GM12872 (cell line): ENCODE results near the gene MCRS1.

Experiments
- TF ChIP-seq, protein P1 (sequence below): IDR thresholded peaks from 3 replicates; pipeline ENCODE4 v1.5.1; 2011; ENCODE audit warnings: low read depth, mild to moderate bottlenecking, low read length, moderate library complexity; ENCODE audit not compliant: insufficient read depth

Gene MCRS1

DNA sequence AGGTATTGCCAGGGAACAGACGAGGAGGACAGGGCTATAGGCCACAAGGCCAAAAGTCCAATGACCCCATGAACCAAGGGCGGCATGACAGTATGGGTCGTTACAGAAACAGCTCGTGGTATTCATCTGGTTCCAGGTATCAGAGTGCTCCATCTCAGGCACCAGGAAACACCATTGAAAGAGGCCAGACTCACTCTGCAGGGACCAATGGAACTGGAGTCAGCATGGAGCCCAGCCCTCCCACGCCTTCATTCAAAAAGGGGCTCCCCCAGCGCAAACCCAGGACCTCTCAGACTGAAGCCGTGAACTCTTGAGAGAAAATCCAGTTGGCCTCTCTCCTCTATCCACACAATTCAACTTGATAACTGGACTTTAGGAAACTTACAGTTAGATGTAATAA lies 42.0 kb downstream of the MCRS1 start:
- TF ChIP-seq, protein P1, sequence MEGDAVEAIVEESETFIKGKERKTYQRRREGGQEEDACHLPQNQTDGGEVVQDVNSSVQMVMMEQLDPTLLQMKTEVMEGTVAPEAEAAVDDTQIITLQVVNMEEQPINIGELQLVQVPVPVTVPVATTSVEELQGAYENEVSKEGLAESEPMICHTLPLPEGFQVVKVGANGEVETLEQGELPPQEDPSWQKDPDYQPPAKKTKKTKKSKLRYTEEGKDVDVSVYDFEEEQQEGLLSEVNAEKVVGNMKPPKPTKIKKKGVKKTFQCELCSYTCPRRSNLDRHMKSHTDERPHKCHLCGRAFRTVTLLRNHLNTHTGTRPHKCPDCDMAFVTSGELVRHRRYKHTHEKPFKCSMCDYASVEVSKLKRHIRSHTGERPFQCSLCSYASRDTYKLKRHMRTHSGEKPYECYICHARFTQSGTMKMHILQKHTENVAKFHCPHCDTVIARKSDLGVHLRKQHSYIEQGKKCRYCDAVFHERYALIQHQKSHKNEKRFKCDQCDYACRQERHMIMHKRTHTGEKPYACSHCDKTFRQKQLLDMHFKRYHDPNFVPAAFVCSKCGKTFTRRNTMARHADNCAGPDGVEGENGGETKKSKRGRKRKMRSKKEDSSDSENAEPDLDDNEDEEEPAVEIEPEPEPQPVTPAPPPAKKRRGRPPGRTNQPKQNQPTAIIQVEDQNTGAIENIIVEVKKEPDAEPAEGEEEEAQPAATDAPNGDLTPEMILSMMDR: no peak

- TF ChIP-seq, protein P1: no peak
These were observed 43.1 kb downstream of the MCRS1 start for GRCh38 chr12:49524660-49525324.

- TF ChIP-seq, protein P1: no peak
These were observed 46.6 kb downstream of the MCRS1 start for GRCh38 chr12:49521389-49521788.

- TF ChIP-seq, protein P1: no peak
These were observed 48.4 kb downstream of the MCRS1 start for GRCh38 chr12:49519574-49519936.

DNA sequence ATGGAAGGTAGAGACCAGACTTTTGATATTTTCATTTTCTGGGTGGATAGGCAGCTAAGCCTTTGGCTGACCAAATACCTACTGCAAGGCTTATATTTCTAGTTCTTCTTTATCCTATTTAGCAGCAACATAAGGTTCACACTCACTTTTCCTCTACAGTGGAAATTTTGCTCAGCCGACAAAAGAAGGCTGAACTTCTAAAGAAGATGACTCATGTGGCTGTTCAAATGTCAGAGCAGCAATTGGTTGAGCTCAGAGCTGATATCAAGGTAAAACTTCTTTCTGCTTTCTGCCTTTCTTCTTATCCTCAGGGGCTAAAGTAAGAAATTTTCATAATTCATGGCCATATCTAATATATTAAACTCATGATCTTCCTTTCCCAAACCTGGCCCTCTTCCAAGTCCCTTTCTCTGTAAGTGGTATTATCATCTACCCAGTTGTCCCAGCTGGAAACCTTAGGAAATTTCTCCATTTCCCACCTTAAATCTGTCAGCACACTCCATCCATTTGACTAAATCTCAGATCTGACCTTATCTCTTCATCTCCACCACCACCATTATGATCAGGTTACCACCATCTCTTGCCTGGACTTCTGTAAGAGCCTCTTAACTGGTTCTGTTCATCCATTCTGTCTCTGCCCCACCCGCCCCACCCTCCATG lies 48.9 kb downstream of the MCRS1 start:
- TF ChIP-seq, protein P1: no peak

- TF ChIP-seq, protein P1: no peak
These were observed 52.7 kb downstream of the MCRS1 start for GRCh38 chr12:49515266-49515665.

- TF ChIP-seq, protein P1: no peak
These were observed 55.4 kb downstream of the MCRS1 start for GRCh38 chr12:49512546-49512945.
